GM12878 (cell line): ENCODE data around the gene BMERB1. TPM values are rescaled to one million over a fixed set of nuclear protein-coding genes. Genes with fewer than 3 reads are reported as not detected.

Source experiments
- ATAC-seq: fragments of 200-7000 bp; cut with Tn5 transposase; 3 replicates; pipeline ENCODE4 v1.9.1; 2020; ENCODE audit warnings: mild to moderate bottlenecking, moderate library complexity
- BruUV-seq: library from RNA; stranded (reverse); fragments of 400-500 nt; replicated peaks from 2 replicates; lab custom pipeline; 2021; lab: Mats Ljungman, UMichigan
- CTCF ChIA-PET: fragments of 300-600 bp; sonication (Branson Sonifier 250); formaldehyde crosslinking; extraction: SDS; loops from one replicate; lab custom pipeline; 2021; ENCODE audit warnings: inconsistent platforms; lab: Yijun Ruan, JAX
- POLR2A ChIA-PET: fragments of 350-600 bp; formaldehyde crosslinking; extraction: SDS; loops from one replicate; lab custom pipeline; 2021; ENCODE audit warnings: inconsistent platforms; lab: Charles Lee
- RAD21 ChIA-PET: fragments of 300-600 bp; sonication (Branson Sonifier 250); formaldehyde crosslinking; loops from one replicate; lab custom pipeline; 2023; ENCODE audit warnings: antibody characterized with exemption; ENCODE audit not compliant: unreplicated experiment; lab: Charles Lee
- SMC1A ChIA-PET: fragments of 300-600 bp; sonication (Branson Sonifier 250); formaldehyde crosslinking; loops from one replicate; lab custom pipeline; 2023; ENCODE audit not compliant: unreplicated experiment, uncharacterized antibody; lab: Charles Lee
- DNase-seq: peaks from one replicate; pipeline ENCODE4 v3.0.0-alpha.2; 2011; ENCODE audit warnings: low read depth, low spot score
- FAIRE-seq: peaks from 3 replicates; lab custom pipeline; 2011; peaks lifted over from hg19 to GRCh38; lab: Jason Lieb, UNC
- H2AFZ ChIP-seq: 2 replicates; pipeline ENCODE4 v1.6.0; 2011; ENCODE audit warnings: low read depth, low read length, control low read depth; ENCODE audit not compliant: control insufficient read depth
- H3K27ac ChIP-seq: 2 replicates; pipeline ENCODE4 v1.5.1; 2011; ENCODE audit warnings: control low read depth; ENCODE audit not compliant: control insufficient read depth, insufficient read depth
- H3K27me3 ChIP-seq, 2 experiments: replicated peaks in 1 of 2; 2 replicates each; pipeline versions ENCODE4 v1.6.0 to v1.6.1; 2011; ENCODE audit warnings: low read length in 1 of 2; ENCODE audit not compliant: control insufficient read depth in 2 of 2, insufficient read depth in 2 of 2
- H3K36me3 ChIP-seq, 2 experiments: 2 replicates each; pipeline ENCODE4 v1.5.1; 2011; ENCODE audit warnings: low read length in 1 of 2; ENCODE audit not compliant: control insufficient read depth in 2 of 2, insufficient read depth in 2 of 2
- H3K4me1 ChIP-seq: 2 replicates; pipeline ENCODE4 v1.6.1; 2011; ENCODE audit warnings: mild to moderate bottlenecking, low read length, moderate library complexity, mixed read lengths; ENCODE audit not compliant: control insufficient read depth, insufficient read depth
- H3K4me2 ChIP-seq: 2 replicates; pipeline ENCODE4 v1.6.0; 2011; ENCODE audit warnings: control low read depth; ENCODE audit not compliant: control insufficient read depth, insufficient read depth
- H3K4me3 ChIP-seq: fragments of 200-600 bp; sonication (generic); 2 replicates; pipeline ENCODE4 v1.5.1; 2016
- H3K79me2 ChIP-seq: 2 replicates; pipeline ENCODE4 v1.6.0; 2011; ENCODE audit warnings: low read length; ENCODE audit not compliant: control insufficient read depth, insufficient read depth
- H3K9ac ChIP-seq: 2 replicates; pipeline ENCODE4 v1.8.0; 2011; ENCODE audit warnings: low read length, control low read depth, mixed read lengths; ENCODE audit not compliant: control insufficient read depth, insufficient read depth
- H3K9me3 ChIP-seq: replicated peaks from 3 replicates; pipeline ENCODE4 v1.5.1; 2011; ENCODE audit warnings: mild to moderate bottlenecking, low read length; ENCODE audit not compliant: control insufficient read depth, insufficient read depth
- H4K20me1 ChIP-seq: 2 replicates; pipeline ENCODE4 v1.6.0; 2011; ENCODE audit not compliant: control insufficient read depth, insufficient read depth
- BMI1 ChIP-seq: fragments of 450-650 bp; IDR thresholded peaks from 2 replicates; pipeline ENCODE4 v1.6.1; 2016; ENCODE audit warnings: mild to moderate bottlenecking, moderate library complexity, borderline replicate concordance
- DPF2 ChIP-seq: fragments of 450-650 bp; IDR thresholded peaks from 2 replicates; pipeline ENCODE4 v1.6.1; 2017; ENCODE audit warnings: mild to moderate bottlenecking
- EED ChIP-seq: sonication (generic); IDR thresholded peaks from 2 replicates; pipeline ENCODE4 v1.6.1; 2016; ENCODE audit warnings: antibody characterized with exemption, low read depth
- FOXK2 ChIP-seq: fragments of 450-650 bp; IDR thresholded peaks from 2 replicates; pipeline ENCODE4 v1.6.1; 2017; ENCODE audit warnings: mild to moderate bottlenecking, moderate library complexity
- HCFC1 ChIP-seq: fragments of 150-350 bp; IDR thresholded peaks from 2 replicates; pipeline ENCODE4 v1.6.1; 2014; ENCODE audit warnings: low read length
- MAX ChIP-seq: IDR thresholded peaks from 2 replicates; pipeline ENCODE4 v1.6.1; 2012; ENCODE audit warnings: low read depth, low read length, improper control_type of control experiment
- NRF1 ChIP-seq: conservative IDR thresholded peaks from 2 replicates; pipeline ENCODE4 v1.6.1; 2011; ENCODE audit warnings: mild to moderate bottlenecking, low read depth, low read length, improper control_type of control experiment
- RELA ChIP-seq: fragments of 450-650 bp; IDR thresholded peaks from 2 replicates; pipeline ENCODE4 v1.8.0; 2014; ENCODE audit warnings: borderline replicate concordance; ENCODE audit not compliant: partially characterized antibody
- SIX5 ChIP-seq: IDR thresholded peaks from 2 replicates; pipeline ENCODE4 v1.6.1; 2011; ENCODE audit warnings: mild to moderate bottlenecking, low read depth, low read length, moderate library complexity; ENCODE audit not compliant: severe bottlenecking
- SP1 ChIP-seq: IDR thresholded peaks from one replicate; pipeline ENCODE4 v1.6.1; 2011; ENCODE audit warnings: low read depth, low read length
- USF2 ChIP-seq: IDR thresholded peaks from 2 replicates; pipeline ENCODE4 v1.6.1; 2011; ENCODE audit warnings: low read depth, low read length, improper control_type of control experiment, borderline replicate concordance
- YY1 ChIP-seq: IDR thresholded peaks from 2 replicates; pipeline ENCODE4 v1.6.1; 2011; ENCODE audit warnings: low read depth, mild to moderate bottlenecking, low read length
- ZNF384 ChIP-seq: IDR thresholded peaks from 2 replicates; pipeline ENCODE4 v1.6.1; 2012; ENCODE audit warnings: low read depth, mild to moderate bottlenecking, low read length, improper control_type of control experiment, borderline replicate concordance
- WGBS: methylation state at CpG from one replicate; pipeline ENCODE4 v1.1.6; 2016; ENCODE audit warnings: low lambda C conversion rate; ENCODE audit not compliant: insufficient replicate concordance, insufficient coverage; ENCODE audit errors: missing lambda C conversion rate; 5-methylcytosine and 5-hydroxymethylcytosine counted together
- in situ Hi-C: fragments of 300-500 bp; cut with MboI; formaldehyde crosslinking; loops from 9 replicates; pipeline ENCODE4 v1.14.3; 2018; ENCODE audit warnings: mixed read lengths
- intact Hi-C: fragments of 100-400 bp; cut with micrococcal nuclease; formaldehyde crosslinking; loops from one replicate; pipeline ENCODE4 v1.14.2; 2022; ENCODE audit not compliant: unreplicated experiment
- polyA plus RNA-seq, 11 experiments: library from polyadenylated mRNA; depleted of rRNA in 4 of 11; unstranded in 6 of 11; stranded (reverse) in 5 of 11; fragments of >200 nt; fragmentation: Nextera tagmentation in 4 of 11; fragmentation: Illumina TruSeq in 1 of 11; extraction: Ambion mirVana in 4 of 11; extraction: Trizol in 1 of 11; gene quantifications; 1 replicate in 1 of 11; 2 replicates in 10 of 11; pipeline versions ENCODE4 v1.2.1 to v1.2.3, GENCODE V29; 2011 to 2016; ENCODE audit warnings: inconsistent platforms in 2 of 11, missing spikeins in 2 of 11, low read depth in 1 of 11
- total RNA-seq, 4 experiments: library from RNA; depleted of rRNA in 3 of 4; stranded (reverse); fragments of >200 nt in 3 of 4; fragmentation: Illumina TruSeq in 1 of 4; extraction: Trizol in 1 of 4; gene quantifications; 2 replicates each; pipeline versions ENCODE4 v1.2.1 to v1.2.3, GENCODE V29; 2013 to 2021

BMERB1 gene
- total and polyA plus RNA-seq, 10 of the 15 experiments (the other 5 are each of a cell fraction or from before 2014, with no cell fraction given) = 0.05 to 0.68 (median 0.34) TPM

- TF ChIP-seq DPF2 (no peak), NRF1 (no peak), SIX5 (no peak), RELA (no peak), FOXK2 (no peak), BMI1 (no peak), EED (no peak)
- no TSS peak for BruUV-seq
- DNase-seq (no peak), FAIRE-seq (no peak), ATAC-seq (no peak)
- Histone ChIP-seq H4K20me1 (no peaks in the 10 kb centered on the region), H3K4me1 (no peaks in the 10 kb centered on the region), H3K27me3 (no peaks in the 10 kb centered on the region), H2AFZ (no peak overlapping the region), H3K36me3 (no peaks in the 10 kb centered on the region), H3K9ac (no peak overlapping the region), H3K4me2 (no peak overlapping the region), H3K9me3 (no peaks in the 10 kb centered on the region), H3K4me3 (no peak overlapping the region), H3K27ac (no peak overlapping the region), H3K79me2 (no peaks in the 10 kb centered on the region)
- 49% methylated on average over 8 of the region's 8 CpGs for WGBS
- in situ Hi-C loops (loop anchor here (25.0 kb wide), 1 partner anchor 610 kb away; no protein-coding TSS in a partner anchor), intact Hi-C loops (loop anchor here (10.0 kb wide), 1 partner anchor 283 kb away; no protein-coding TSS in a partner anchor)
- CTCF ChIA-PET = interaction anchor here (0.7 kb wide), 1 partner anchor 21 kb away, joined by 3 read pairs; no protein-coding TSS in a partner anchor
- SMC1A ChIA-PET = interaction anchor here (1.1 kb wide), 1 partner anchor 17 kb away, joined by 3 read pairs; no protein-coding TSS in a partner anchor
- POLR2A ChIA-PET = no interaction called here
- RAD21 ChIA-PET = no interaction called here
These were observed 12.2 kb upstream of the BMERB1 start for GRCh38 chr16:15422222-15422621.

GRCh38 chr16:15425861-15426260 is 8.5 kb upstream of the BMERB1 start:
- SMC1A ChIA-PET = no interaction called here
- intact Hi-C loops (loop anchor here (5.0 to 10.0 kb wide), 2 partner anchors 279 to 331 kb away; no protein-coding TSS in a partner anchor), in situ Hi-C loops (no loop called here)
- Histone ChIP-seq H2AFZ (no peak overlapping the region), H3K4me1 (no peaks in the 10 kb centered on the region), H3K36me3 (no peaks in the 10 kb centered on the region), H4K20me1 (no peaks in the 10 kb centered on the region), H3K9ac (no peak overlapping the region), H3K27ac (no peak overlapping the region), H3K79me2 (no peaks in the 10 kb centered on the region), H3K9me3 (no peaks in the 10 kb centered on the region), H3K4me3 (no peak overlapping the region), H3K4me2 (no peak overlapping the region), H3K27me3 (no peaks in the 10 kb centered on the region)
- CTCF ChIA-PET = interaction anchor here (1.2 to 2.3 kb wide), 6 partner anchors 11 to 279 kb away, joined by 3 to 15 read pairs (median 4); no protein-coding TSS in a partner anchor
- no peak for TF ChIP-seq HCFC1
- no peak for TF ChIP-seq USF2
- TF ChIP-seq SP1 = no peak
- TF ChIP-seq MAX = no peak
- TF ChIP-seq ZNF384 = no peak
- no peak for TF ChIP-seq YY1
- 37% methylated on average over 6 of the region's 6 CpGs for WGBS
- FAIRE-seq (no peak), ATAC-seq (no peak), DNase-seq (no peak)
- no TSS peak for BruUV-seq
- RAD21 ChIA-PET = interaction anchor here (1.0 kb wide), 1 partner anchor 124 kb away, joined by 3 read pairs; no protein-coding TSS in a partner anchor
- POLR2A ChIA-PET = no interaction called here
